ENCODE results near the gene HOXA11.

DNA sequence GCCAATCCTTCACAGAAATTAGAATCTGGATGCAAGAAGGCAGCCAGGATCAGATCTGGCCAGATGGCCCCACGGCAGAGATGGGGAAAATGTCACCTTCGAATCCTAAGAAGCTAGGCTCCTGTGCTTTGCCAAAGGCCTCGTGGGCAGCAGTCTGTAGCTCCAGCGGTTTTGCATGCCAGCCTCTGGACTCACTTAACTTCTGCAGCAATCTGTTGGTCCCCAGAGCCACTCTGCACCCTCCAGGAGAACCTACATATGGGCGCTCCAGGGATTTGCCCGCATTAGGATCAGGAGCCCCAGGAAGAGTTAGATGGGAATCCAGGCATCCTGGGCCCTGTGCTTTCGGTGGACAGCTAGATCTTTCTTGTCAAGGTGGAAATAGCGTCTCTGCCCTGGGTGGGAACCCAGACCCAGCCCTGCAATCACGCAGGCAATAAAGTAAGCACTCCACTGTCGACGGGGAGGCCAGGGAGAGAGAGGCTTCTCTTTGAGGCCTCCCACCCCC lies 25.0 kb upstream of the HOXA11 start:
- no peak for TF ChIP-seq POLR2A (IDR thresholded peaks at IDR 0.05)
- TF ChIP-seq, protein P1, sequence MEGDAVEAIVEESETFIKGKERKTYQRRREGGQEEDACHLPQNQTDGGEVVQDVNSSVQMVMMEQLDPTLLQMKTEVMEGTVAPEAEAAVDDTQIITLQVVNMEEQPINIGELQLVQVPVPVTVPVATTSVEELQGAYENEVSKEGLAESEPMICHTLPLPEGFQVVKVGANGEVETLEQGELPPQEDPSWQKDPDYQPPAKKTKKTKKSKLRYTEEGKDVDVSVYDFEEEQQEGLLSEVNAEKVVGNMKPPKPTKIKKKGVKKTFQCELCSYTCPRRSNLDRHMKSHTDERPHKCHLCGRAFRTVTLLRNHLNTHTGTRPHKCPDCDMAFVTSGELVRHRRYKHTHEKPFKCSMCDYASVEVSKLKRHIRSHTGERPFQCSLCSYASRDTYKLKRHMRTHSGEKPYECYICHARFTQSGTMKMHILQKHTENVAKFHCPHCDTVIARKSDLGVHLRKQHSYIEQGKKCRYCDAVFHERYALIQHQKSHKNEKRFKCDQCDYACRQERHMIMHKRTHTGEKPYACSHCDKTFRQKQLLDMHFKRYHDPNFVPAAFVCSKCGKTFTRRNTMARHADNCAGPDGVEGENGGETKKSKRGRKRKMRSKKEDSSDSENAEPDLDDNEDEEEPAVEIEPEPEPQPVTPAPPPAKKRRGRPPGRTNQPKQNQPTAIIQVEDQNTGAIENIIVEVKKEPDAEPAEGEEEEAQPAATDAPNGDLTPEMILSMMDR (IDR thresholded peaks at IDR 0.05) = no peak
